MM.1S (cell line): Measurements from ENCODE around the gene TSN.

Source experiments
- DNase-seq: peaks from one replicate; pipeline ENCODE4 v3.0.0-alpha.2; 2015
- H2AFZ ChIP-seq: fragments of 300-600 bp; sonication (generic); 2 replicates; pipeline ENCODE4 v1.6.0; 2016; ENCODE audit warnings: antibody characterized with exemption, low read length
- H3F3A ChIP-seq: fragments of 300-600 bp; sonication (generic); 2 replicates; pipeline ENCODE4 v1.6.1; 2016; ENCODE audit warnings: mild to moderate bottlenecking, antibody characterized with exemption, low read length, moderate library complexity, mixed read lengths; ENCODE audit not compliant: insufficient read depth
- H3K27ac ChIP-seq: fragments of 300-600 bp; sonication (generic); 2 replicates; pipeline ENCODE4 v1.5.1; 2016; ENCODE audit warnings: mild to moderate bottlenecking, low read length
- H3K27me3 ChIP-seq: fragments of 300-600 bp; sonication (generic); replicated peaks from 2 replicates; pipeline ENCODE4 v1.6.0; 2016; ENCODE audit warnings: low read length; ENCODE audit not compliant: insufficient read depth
- H3K36me3 ChIP-seq: fragments of 300-600 bp; sonication (generic); replicated peaks from 2 replicates; pipeline ENCODE4 v1.6.1; 2016; ENCODE audit warnings: mild to moderate bottlenecking, low read length, mixed read lengths; ENCODE audit not compliant: insufficient read depth
- H3K4me1 ChIP-seq: fragments of 300-600 bp; sonication (generic); 2 replicates; pipeline ENCODE4 v1.6.1; 2016; ENCODE audit warnings: low read length, mixed read lengths
- H3K4me2 ChIP-seq: fragments of 300-600 bp; sonication (generic); 2 replicates; pipeline ENCODE4 v1.6.0; 2016; ENCODE audit warnings: low read depth, low read length
- H3K4me3 ChIP-seq: fragments of 300-600 bp; sonication (generic); 2 replicates; pipeline ENCODE4 v1.5.1; 2016; ENCODE audit warnings: low read length, mixed read lengths
- H3K79me2 ChIP-seq: fragments of 300-600 bp; sonication (generic); 2 replicates; pipeline ENCODE4 v1.6.1; 2016; ENCODE audit warnings: mixed run types, low read length, mixed read lengths
- H3K9ac ChIP-seq: fragments of 300-600 bp; sonication (generic); 2 replicates; pipeline ENCODE4 v1.6.1; 2016; ENCODE audit warnings: low read length, mixed read lengths
- H3K9me2 ChIP-seq: fragments of 300-600 bp; sonication (generic); replicated peaks from 2 replicates; pipeline ENCODE4 v1.6.1; 2016; ENCODE audit warnings: mild to moderate bottlenecking, low read length, mixed read lengths; ENCODE audit not compliant: insufficient read depth
- H3K9me3 ChIP-seq: fragments of 300-600 bp; sonication (generic); replicated peaks from 2 replicates; pipeline ENCODE4 v1.6.1; 2016; ENCODE audit warnings: mild to moderate bottlenecking, low read length, mixed read lengths; ENCODE audit not compliant: insufficient read depth
- H4K20me1 ChIP-seq: fragments of 300-600 bp; sonication (generic); 2 replicates; pipeline ENCODE4 v1.6.1; 2016; ENCODE audit warnings: mild to moderate bottlenecking, low read length, moderate library complexity, mixed read lengths; ENCODE audit not compliant: insufficient read depth
- CTCF ChIP-seq: fragments of 300-600 bp; sonication (generic); IDR thresholded peaks from 2 replicates; pipeline ENCODE4 v1.5.1; 2016; ENCODE audit warnings: antibody characterized with exemption, low read length, mixed read lengths
- EZH2 ChIP-seq: fragments of 300-600 bp; sonication (generic); optimal IDR thresholded peaks from 2 replicates; pipeline ENCODE3; 2017; ENCODE audit warnings: low read depth, mild to moderate bottlenecking, antibody characterized with exemption, low read length, mixed read lengths
- EZH2phosphoT487 ChIP-seq: fragments of 300-600 bp; sonication (generic); IDR thresholded peaks from 2 replicates; pipeline ENCODE4 v1.6.1; 2018; ENCODE audit warnings: antibody characterized with exemption, low read length

Gene TSN

GRCh38 chr2:121764681-121765228 lies 9.3 kb downstream of the TSN start:
- Histone ChIP-seq H3K9ac (no peak overlapping the region), H4K20me1 (no peaks in the 10 kb centered on the region), H3K36me3 (peaks cover 16% of the 10 kb centered on the region; the same call in 1 of the 2 replicates), H3K4me2 (no peak overlapping the region), H3F3A (no peaks in the 10 kb centered on the region), H3K79me2 (no peaks in the 10 kb centered on the region), H3K27ac (no peak overlapping the region), H3K9me2 (no peaks in the 10 kb centered on the region), H3K27me3 (no peaks in the 10 kb centered on the region), H3K9me3 (no peaks in the 10 kb centered on the region), H3K4me1 (no peaks in the 10 kb centered on the region), H2AFZ (no peak overlapping the region), H3K4me3 (no peak overlapping the region)
- DNase-seq = no peak
- TF ChIP-seq CTCF (no peak), EZH2phosphoT487 (no peak), EZH2 (no peak)

GRCh38 chr2:121766624-121767023 lies 11.2 kb downstream of the TSN start:
- no peaks in the 10 kb centered on the region for H3K79me2 ChIP-seq
- H3K4me3 ChIP-seq = no peak overlapping the region
- no peaks in the 10 kb centered on the region for H3K9me2 ChIP-seq
- no peak for DNase-seq
- no peaks in the 10 kb centered on the region for H3K27me3 ChIP-seq
- no peak for TF ChIP-seq EZH2phosphoT487
- TF ChIP-seq EZH2 = no peak
- TF ChIP-seq CTCF = no peak
- H3F3A ChIP-seq = no peaks in the 10 kb centered on the region
- H3K4me1 ChIP-seq = no peaks in the 10 kb centered on the region
- H3K9ac ChIP-seq = no peak overlapping the region
- no peak overlapping the region for H3K4me2 ChIP-seq
- no peak overlapping the region for H2AFZ ChIP-seq
- H3K27ac ChIP-seq = no peak overlapping the region
- peaks cover 11% of the 10 kb centered on the region; the same call in 1 of the 2 replicates for H3K36me3 ChIP-seq
- H4K20me1 ChIP-seq = no peaks in the 10 kb centered on the region
- no peaks in the 10 kb centered on the region for H3K9me3 ChIP-seq

- Histone ChIP-seq H3K27ac (no peak overlapping the region), H3K4me1 (no peaks in the 10 kb centered on the region), H3K4me2 (no peak overlapping the region), H3F3A (no peaks in the 10 kb centered on the region), H3K79me2 (no peaks in the 10 kb centered on the region), H3K4me3 (no peak overlapping the region), H3K9me3 (no peaks in the 10 kb centered on the region), H2AFZ (no peak overlapping the region), H3K27me3 (no peaks in the 10 kb centered on the region), H3K9ac (no peak overlapping the region), H3K36me3 (peaks cover 11% of the 10 kb centered on the region; the same call in 1 of the 2 replicates), H3K9me2 (no peaks in the 10 kb centered on the region), H4K20me1 (no peaks in the 10 kb centered on the region)
- DNase-seq = no peak
- TF ChIP-seq EZH2phosphoT487 (no peak), EZH2 (no peak), CTCF (no peak)
Measured at GRCh38 chr2:121768143-121768755, 12.8 kb downstream of the TSN start.
